GM21390 (cell line): ENCODE data around the gene SUOX.
"Not testable (repeated sequence)": the region's sequence is repeated elsewhere in the genome, so short reads cannot be mapped to it uniquely, and the experiment has no call there.

Source experiments
- ATAC-seq: cut with Tn5 transposase; IDR thresholded peaks from one replicate; pipeline ENCODE4 v1.9.1; 2021; ENCODE audit not compliant: unreplicated experiment

Gene SUOX

DNA sequence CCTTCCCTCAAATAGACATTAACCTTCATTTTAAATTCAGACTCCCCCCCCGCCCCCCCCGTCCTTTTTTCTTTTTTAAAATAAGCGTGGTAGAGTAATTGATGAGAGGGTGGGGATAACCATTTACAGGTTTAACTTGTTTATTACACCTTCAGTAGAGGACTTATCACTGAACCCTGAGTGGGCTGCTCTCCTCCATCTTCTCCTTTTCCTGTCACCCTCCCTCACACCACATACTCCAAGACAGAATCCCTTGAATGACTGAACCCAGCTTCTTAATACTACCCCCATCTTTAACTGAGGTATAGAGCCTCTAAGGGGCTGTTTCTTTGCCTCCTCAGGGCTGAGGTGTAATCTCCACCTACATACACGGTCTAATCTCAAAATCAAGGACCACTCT lies 20.1 kb downstream of the SUOX start:
- ATAC-seq = no peak

DNA sequence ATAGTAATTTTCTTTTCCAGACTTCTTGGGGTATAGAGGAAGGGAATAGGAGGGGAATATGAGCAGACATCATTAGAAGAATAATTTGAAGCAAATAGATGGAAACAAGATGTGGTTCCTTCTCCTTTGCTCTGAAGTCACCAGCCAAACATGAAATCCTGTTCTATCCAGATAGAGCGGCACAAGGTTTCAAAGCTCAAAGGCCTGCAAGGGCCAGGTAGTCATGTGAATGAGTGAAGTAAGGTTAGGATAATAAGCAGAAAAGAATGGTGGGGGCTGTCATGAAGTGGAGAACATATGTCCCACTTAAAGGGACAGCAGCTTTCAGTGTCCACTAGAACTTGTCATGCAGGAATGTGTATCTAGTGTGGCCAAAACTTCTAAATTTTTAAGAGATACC lies 21.3 kb downstream of the SUOX start:
- no peak for ATAC-seq

DNA sequence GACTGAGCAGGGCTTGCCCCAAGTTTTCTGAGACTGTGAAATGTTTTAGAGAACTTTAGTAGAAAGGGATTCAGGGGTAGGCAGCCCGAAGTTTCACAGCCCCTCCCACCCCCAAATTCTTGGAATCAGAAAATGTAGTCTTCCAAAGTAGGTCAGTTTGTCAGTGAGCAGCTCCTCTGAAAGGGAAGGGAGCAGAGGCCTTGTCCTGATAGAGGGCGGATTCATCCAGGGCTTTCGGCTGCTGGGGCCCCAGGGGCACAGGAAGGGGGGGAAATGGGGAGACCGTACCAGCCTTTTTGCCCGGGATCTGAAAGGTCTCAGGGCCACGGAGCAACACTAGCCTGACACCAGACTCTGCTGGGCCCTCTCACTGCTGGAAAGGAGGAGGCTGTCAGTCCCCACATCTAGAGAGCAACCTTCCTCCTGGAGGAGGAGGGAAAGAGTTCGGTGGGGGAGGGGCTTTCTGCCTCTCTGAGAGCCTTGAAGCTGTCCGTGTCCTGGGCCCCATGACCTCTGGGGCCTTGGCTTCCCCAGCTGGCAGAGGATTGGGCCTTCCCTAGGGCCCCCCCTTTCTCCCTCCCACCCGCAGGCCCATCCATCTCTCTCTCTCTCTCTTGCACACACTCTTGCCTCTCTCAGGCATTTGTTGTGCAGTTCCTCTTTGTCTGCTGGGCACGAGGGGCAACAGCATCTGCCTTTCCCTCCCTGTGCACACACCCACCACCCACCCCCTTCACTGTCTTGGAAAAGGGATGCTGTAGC lies 23.5 kb downstream of the SUOX start, which contains the start of gene IKZF4:
Gene IKZF4, plus strand, starts transcription at position 621 of the 762 bp plus-strand sequence. CDS start 451 bp downstream, outside the sequence.
- ATAC-seq = no peak

DNA sequence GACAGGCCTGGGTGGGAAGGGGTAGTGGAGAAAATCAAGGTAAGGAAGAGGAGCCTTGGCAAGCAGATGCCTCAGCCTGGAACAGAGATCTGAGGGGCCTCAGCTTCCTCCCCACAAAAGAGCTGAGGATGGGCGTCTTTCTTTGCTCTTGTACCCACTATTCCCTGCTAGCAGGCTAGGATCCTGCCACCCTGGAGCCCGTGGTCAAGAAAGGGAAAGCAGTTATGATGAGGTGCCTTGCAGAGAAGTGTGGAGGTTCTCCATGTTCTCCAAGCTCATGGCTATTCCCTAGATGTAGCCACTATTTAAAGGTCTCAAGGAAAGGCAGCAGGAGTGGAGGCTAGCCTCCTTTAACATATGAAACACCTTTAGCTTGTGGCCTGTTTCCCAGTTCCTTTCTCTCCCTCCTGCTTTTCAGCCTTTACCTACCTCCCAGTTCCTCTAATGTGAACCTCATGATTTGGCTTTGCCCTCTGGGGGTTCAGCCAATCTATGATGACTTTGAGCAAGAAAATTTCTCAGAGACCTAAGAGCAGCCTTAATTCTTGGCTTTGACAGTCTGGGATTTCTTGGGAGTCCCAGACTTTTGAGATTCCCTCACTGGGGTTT lies 24.9 kb downstream of the SUOX start:
- ATAC-seq = no peak

DNA sequence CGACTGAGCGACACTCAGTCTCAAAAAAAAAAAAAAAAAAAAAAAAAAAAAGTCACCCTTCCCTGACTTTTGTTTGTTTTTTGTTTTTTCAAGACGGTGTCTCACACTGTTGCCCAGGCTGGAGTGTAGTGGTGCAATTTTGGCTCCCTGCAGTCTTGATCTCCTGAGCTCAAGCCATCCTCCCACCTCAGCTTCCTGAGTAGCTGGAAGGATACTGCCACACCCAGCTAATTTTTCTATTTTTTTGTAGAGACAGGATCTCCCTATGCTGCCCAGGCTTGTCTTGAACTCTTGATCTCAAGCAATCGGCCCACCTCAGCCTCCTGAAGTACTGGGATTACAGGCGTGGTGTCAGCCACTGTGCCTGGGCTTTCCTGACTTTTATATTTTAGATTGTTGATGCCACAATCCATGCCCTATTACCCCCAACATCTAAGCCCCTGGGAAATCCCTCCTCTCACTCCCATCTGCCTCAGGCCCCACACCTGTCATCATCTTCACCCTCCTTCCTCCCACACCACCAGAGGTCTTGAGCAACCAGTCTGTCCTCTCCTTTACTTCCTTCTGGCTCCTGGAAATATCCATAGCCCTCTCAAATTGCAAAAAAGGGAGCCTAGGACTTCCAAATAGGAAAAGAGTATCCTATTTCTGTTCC lies 31.6 kb downstream of the SUOX start:
- ATAC-seq = no peak

DNA sequence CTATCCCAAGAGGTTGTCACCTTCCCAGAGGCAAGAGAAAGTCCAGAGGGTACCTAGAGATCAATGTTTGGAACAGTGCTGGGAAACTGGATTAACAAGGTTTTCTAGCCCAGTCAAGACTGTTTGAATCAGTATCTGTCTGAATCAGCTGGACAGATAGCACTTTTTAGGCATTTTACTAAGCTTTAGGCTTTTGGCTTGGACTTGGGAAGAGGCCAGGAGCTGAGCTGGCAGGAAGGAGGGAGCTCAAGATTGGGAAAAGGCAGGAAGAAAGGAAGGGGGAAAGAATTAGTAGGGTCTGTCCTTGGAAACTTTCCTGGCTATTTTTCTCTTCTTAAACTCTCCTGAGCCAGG lies 32.1 kb downstream of the SUOX start:
- no peak for ATAC-seq

DNA sequence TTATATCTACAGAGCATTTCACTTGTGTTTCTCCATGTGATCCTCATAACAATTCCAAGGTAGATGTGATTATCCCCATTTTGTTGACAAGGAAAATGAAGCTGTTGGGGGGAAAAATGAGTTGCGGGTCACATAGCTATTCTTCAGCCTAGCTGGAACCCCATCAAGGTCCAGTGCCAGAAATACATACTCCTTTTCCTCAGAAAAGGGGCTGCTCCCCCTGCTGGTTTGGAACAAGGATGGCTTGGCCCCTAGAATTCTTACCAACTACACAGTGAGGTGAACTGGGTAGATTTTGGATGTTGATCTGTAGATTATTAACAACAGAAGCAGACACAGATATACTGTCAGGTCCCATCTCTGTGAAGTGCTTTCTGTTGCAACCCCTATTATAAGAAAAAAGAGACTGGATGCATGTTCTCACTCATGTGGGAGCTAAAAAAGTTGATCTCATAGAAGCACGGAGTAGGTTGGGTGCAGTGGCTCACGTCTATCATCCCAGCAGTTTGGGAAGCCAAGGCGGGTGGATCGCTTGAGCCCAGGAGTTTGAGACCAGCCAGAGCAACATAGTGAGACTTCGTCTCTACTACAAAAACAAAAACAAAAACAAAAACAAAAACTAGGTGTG lies 32.7 kb downstream of the SUOX start:
- no peak for ATAC-seq

DNA sequence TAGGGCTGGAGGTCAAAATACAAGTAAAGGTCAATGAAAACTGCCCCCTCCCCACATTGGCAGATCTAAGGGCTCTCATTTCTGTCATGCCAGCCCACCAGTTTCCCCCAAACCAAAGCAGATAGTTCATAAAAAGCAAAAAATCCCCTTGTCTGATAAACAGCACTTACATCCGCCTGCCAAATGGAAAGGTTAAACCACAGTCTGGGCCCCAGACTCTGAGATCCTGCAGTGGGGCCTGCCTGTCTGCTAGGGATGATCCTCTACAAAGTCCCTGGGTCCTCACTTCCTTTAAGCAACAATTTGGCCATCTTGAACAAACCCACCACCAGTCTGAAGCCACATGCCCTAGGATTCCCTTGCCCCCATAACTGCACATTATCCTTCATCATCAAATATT lies 34.9 kb downstream of the SUOX start:
- ATAC-seq = no peak

DNA sequence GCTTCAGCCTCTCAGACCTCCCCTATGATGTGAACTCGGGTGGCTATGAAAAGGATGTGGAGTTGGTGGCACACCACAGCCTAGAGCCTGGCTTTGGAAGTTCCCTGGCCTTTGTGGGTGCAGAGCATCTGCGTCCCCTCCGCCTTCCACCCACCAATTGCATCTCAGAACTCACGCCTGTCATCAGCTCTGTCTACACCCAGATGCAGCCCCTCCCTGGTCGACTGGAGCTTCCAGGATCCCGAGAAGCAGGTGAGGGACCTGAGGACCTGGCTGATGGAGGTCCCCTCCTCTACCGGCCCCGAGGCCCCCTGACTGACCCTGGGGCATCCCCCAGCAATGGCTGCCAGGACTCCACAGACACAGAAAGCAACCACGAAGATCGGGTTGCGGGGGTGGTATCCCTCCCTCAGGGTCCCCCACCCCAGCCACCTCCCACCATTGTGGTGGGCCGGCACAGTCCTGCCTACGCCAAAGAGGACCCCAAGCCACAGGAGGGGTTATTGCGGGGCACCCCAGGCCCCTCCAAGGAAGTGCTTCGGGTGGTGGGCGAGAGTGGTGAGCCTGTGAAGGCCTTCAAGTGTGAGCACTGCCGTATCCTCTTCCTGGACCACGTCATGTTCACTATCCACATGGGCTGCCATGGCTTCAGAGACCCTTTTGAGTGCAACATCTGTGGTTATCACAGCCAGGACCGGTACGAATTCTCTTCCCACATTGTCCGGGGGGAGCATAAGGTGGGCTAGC lies 37.7 kb downstream of the SUOX start:
- ATAC-seq = no peak

DNA sequence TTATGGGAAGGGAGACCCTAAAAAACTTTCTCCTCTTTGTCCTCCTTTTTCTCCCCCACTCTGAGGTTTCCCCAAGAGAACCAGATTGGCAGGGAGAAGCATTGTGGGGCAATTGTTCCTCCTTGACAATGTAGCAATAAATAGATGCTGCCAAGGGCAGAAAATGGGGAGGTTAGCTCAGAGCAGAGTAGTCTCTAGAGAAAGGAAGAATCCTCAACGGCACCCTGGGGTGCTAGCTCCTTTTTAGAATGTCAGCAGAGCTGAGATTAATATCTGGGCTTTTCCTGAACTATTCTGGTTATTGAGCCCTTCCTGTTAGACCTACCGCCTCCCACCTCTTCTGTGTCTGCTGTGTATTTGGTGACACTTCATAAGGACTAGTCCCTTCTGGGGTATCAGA lies 40.1 kb downstream of the SUOX start:
- ATAC-seq = no peak

DNA sequence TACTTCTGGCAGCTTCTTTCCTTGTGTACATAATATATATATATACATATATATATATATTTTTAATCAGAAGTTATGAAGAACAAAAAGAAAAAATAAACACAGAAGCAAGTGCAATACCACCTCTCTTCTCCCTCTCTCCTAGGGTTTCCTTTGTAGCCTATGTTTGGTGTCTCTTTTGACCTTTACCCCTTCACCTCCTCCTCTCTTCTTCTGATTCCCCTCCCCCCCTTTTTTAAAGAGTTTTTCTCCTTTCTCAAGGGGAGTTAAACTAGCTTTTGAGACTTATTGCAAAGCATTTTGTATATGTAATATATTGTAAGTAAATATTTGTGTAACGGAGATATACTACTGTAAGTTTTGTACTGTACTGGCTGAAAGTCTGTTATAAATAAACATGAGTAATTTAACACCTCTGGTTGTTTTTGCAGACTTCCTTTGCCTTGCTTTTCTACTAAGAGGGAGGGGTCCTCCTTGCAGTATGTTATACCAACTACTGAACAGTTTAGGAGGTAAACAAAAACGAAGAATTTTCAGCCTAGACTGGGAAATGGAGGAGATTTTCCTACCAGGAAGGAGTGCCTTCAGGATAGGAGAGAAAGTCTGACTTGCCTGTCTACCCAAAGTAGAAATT lies 41.1 kb downstream of the SUOX start:
- no peak for ATAC-seq

DNA sequence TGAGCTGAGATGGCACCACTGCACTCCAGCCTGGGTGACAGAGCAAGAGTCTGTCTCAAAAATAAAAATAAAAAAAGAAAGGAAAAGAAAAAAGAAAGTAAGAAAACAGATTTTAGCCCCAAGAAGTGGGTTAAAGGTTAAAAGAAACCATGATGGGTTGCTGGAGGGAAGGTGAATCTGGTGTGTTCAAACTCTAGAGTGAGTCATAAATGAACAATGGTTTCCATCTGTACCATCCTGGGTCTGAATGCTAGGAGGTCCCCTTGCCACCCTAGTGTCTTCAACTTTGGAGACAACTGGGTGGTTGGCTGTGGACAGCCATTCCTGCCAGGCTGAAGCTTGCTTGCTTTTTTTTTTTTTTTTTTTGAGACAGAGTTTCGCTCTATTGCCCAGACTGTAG lies 43.1 kb downstream of the SUOX start:
- ATAC-seq = no peak

DNA sequence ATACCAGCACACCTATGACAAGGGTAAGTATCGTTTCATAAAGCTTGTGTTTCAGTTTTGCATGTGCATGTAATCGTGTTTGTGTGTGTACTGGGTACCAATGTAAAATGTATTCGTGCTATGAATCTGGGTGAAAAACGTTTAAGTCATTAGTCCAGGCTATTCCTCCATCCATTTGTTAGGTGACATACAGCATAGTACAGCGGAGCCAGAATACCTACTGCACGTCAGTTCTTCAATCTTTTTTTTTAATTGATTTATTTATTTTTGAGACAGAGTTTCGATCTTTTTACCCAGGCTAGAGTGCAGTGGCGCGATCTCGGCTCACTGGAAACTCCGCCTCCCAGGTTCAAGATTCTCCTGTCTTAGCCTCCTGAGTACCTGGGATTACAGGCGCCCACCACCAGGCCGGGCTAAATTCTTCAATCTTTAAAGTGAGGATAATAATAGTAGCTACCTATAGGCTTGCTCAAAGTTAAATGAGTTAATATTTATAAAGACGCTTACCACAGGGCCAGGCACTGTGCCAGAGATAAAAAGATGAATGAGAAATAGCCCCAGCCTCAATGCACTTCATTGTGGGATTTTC lies 44.0 kb downstream of the SUOX start:
- ATAC-seq = no peak

DNA sequence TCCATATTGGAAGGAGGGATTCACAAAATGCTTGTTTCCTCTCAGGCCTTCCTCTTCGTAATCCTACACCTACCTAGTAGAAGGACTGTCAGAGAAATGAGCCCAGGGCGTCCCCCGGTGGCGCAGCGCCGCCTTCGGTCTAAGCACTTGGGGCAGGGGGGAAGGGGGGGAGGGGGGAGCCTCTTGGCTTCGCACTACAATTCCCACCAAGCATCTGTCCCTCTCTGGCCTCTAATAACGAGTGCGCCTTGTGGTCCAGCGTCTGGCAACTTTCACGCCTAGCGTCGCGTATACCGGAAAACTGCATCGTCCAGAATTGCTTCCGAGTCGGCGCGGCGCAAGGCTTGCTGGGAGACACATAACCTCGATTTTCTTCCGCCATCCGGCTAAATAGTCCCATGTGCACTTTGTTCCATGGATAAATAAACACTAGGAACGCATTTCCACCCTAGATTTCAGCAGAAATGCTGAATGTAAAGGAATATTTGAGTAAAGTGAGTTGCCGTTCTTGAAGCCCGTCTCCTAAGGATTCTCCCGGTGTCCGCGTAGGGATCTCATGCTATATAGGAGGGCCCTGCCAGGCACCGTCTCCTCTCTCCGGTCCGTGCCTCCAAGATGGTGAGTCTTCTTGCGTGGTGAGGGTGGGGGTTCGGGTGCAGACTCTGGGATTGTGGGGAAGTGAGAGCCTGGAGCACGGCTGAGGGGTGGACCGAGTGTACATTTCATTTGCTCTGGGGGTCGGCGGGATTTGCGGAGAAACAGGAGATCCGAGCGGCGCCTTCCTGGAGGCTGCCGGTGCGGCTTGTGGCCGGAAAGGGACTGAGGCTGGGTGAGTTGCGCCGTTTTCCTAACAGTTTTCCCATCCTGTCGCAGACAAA lies 44.7 kb downstream of the SUOX start, which contains the start of gene RPS26:
Gene RPS26, plus strand, starts transcription at position 367 of the 878 bp plus-strand sequence. Its CDS starts 249 bp downstream, at position 616.
- ATAC-seq = peak; percentile 91

DNA sequence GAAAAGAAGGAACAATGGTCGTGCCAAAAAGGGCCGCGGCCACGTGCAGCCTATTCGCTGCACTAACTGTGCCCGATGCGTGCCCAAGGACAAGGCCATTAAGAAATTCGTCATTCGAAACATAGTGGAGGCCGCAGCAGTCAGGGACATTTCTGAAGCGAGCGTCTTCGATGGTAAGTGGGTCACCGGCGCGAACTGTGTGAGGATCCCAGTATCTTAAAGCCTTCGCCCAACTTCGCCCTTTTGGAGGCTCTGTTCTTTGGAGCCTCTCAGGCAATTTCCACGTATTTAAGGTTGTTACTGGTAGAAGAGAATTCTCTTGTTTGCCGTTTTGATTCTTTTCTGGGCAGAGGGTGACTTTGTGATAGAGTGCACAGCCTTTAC lies 45.3 kb downstream of the SUOX start:
- ATAC-seq = not testable (repeated sequence)

DNA sequence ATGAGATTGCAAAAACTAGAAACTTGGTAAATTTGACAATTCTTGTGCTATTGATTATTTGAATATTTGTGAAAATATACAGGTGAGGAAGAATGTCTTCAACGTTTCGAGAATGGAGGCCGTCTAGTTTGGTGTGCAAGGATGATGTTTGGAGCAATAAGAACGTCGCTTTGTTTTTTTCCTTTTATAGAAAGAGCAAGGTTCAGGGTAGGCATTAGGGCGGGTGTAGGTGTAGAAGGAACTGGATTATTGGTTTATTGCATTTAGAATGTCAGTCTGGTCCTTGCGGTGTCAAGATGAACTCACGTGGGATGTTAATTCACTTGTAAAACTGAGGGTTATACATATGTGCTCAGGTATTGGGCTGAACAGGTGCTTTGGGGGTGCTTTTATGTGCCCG lies 45.8 kb downstream of the SUOX start:
- no peak for ATAC-seq

DNA sequence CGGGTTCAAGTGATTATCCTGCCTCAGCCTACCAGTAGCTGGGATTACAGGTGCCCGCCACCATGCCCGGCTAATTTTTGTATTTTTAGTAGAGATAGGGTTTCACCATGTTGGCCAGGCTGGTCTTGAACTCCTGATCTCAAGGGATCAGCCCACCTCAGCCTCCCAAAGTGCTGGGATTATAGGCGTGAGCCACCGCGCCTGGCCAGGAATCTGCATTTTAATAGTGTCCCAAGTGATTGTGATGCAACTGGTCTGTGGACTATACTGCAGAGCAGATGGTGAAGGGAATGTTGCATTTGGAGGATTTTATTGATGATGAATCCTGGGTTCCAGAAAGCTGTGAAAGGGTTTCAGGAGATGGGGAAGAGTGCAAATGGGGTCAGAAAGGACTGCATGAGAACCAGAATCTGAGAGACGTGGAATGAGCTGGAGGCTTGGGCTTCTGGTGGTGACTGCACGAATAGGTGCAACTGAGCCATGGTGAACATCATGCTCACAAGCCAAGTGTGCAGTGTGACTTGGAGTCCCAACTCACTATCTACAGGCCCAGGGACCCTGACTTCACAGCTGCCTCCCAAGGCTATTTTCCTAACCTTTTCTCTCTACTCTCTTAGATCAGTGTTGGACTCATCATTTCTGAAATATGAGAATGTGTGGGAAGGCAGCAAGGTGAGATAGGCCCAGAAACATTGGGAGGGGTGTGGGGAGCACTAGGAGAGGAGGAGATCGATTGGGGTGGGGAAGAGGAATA lies 49.1 kb downstream of the SUOX start:
- no peak for ATAC-seq

DNA sequence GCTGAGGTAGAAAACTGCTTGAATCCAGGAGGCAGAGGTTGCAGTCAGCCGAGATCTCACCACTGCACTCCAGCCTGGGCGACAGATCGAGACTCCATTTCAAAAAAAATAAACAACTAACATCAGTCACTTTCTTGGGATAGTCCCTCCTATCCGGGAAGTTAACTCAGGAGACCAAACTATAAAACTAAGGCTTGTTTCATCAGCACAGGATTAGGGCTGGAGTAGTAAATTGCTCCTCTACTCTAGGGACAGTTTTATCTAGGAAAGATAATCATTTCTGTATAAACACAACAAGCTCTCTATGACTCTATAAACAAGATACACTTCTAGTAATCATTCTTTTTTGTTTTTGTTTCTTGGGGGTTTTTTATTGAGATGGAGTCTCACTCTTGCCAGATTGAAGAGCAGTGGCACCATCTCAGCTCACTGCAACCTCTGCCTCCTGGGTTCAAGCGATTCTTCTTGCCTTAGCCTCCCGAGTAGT lies 56.4 kb downstream of the SUOX start:
- ATAC-seq = no peak
